GM12878 (cell line): ENCODE results near the gene SRSF2.

Source experiments
- CTCF ChIP-seq, 3 experiments: IDR thresholded peaks in 2 of 3; conservative IDR thresholded peaks in 1 of 3; 2 replicates each; pipeline ENCODE4 v1.5.1; 2011; ENCODE audit warnings: low read depth in 3 of 3, low read length in 3 of 3, mild to moderate bottlenecking in 3 of 3, control low read depth in 2 of 3, moderate library complexity in 2 of 3, inconsistent platforms in 1 of 3, mixed read lengths in 1 of 3; ENCODE audit not compliant: control insufficient read depth in 2 of 3, insufficient read depth in 1 of 3; ENCODE audit errors: extremely low read depth in 1 of 3
- GABPA ChIP-seq: IDR thresholded peaks from 2 replicates; pipeline ENCODE4 v1.6.1; 2014; ENCODE audit warnings: antibody characterized with exemption, low read depth, mild to moderate bottlenecking, inconsistent platforms
- MYC ChIP-seq: IDR thresholded peaks from 2 replicates; pipeline ENCODE4 v1.6.1; 2011; ENCODE audit warnings: mild to moderate bottlenecking, low read length, moderate library complexity, inconsistent platforms; ENCODE audit not compliant: insufficient read depth, insufficient replicate concordance, insufficient read length, severe bottlenecking
- NBN ChIP-seq: fragments of 450-650 bp; IDR thresholded peaks from 2 replicates; pipeline ENCODE4 v1.6.1; 2016
- PML ChIP-seq: IDR thresholded peaks from 2 replicates; pipeline ENCODE4 v1.6.1; 2012; ENCODE audit warnings: low read length, inconsistent platforms
- RAD21 ChIP-seq: IDR thresholded peaks from 2 replicates; pipeline ENCODE4 v1.6.1; 2011; ENCODE audit warnings: mild to moderate bottlenecking, low read depth, low read length, moderate library complexity; ENCODE audit not compliant: insufficient read depth
- TCF12 ChIP-seq: IDR thresholded peaks from 2 replicates; pipeline ENCODE4 v1.6.1; 2011; ENCODE audit warnings: low read depth, mild to moderate bottlenecking, low read length
- WRNIP1 ChIP-seq: IDR thresholded peaks from 2 replicates; pipeline ENCODE4 v1.6.1; 2011; ENCODE audit warnings: low read depth, low read length, improper control_type of control experiment, borderline replicate concordance

- no peak for TF ChIP-seq WRNIP1
- TF ChIP-seq PML, result no peak
- no peak for TF ChIP-seq CTCF (IDR thresholded peaks at IDR 0.05 in 2 of 3, conservative IDR thresholded peaks at IDR 0.05 in 1 of 3; ENCODE audit: control insufficient read depth in 2 of 3, extremely low read depth in 1 of 3, insufficient read depth in 1 of 3, low read depth in 3 of 3, low read length in 3 of 3)
- no peak for TF ChIP-seq RAD21
- no peak for TF ChIP-seq MYC
- no peak for TF ChIP-seq TCF12
- no peak for TF ChIP-seq NBN
- no peak for TF ChIP-seq GABPA
Observed at GRCh38 chr17:76702076-76702475, 35.1 kb downstream of the SRSF2 start.
